OCI-LY7 (cell line): ENCODE data around the gene SH3RF1. TPM values are rescaled to one million over a fixed set of nuclear protein-coding genes. Genes with fewer than 3 reads are reported as not detected.
"Not testable (repeated sequence)": the region's sequence is repeated elsewhere in the genome, so short reads cannot be mapped to it uniquely, and the experiment has no call there.

Experiments
- BruUV-seq: library from RNA; stranded (reverse); fragments of 400-500 nt; replicated peaks from 2 replicates; lab custom pipeline; 2021; lab: Mats Ljungman, UMichigan
- CTCF ChIA-PET: fragments of 300-600 bp; sonication (Branson Sonifier 250); formaldehyde crosslinking; loops from one replicate; lab custom pipeline; 2022; ENCODE audit warnings: antibody characterized with exemption; ENCODE audit not compliant: unreplicated experiment; lab: Charles Lee
- POLR2A ChIA-PET: fragments of 300-600 bp; sonication (Branson Sonifier 250); formaldehyde crosslinking; loops from one replicate; lab custom pipeline; 2022; ENCODE audit warnings: antibody characterized with exemption; lab: Charles Lee
- DNase-seq: peaks from one replicate; pipeline ENCODE4 v3.0.0-alpha.2; 2015; ENCODE audit warnings: low spot score
- H2AFZ ChIP-seq: fragments of 200-600 bp; sonication (generic), shearing (Covaris generic); 2 replicates; pipeline ENCODE4 v1.6.1; 2014; ENCODE audit warnings: mild to moderate bottlenecking, antibody characterized with exemption, low read length, moderate library complexity
- H3K27ac ChIP-seq: fragments of 200-600 bp; sonication (generic); 2 replicates; pipeline ENCODE4 v1.5.1; 2014; ENCODE audit warnings: mixed run types, low read depth, mild to moderate bottlenecking, moderate library complexity, low read length, inconsistent platforms; ENCODE audit not compliant: poor library complexity, severe bottlenecking
- H3K36me3 ChIP-seq: fragments of 200-600 bp; sonication (generic); 2 replicates; pipeline ENCODE4 v1.6.1; 2014; ENCODE audit warnings: mild to moderate bottlenecking, antibody characterized with exemption, low read length, moderate library complexity, mixed read lengths; ENCODE audit not compliant: insufficient read depth
- H3K4me1 ChIP-seq: fragments of 200-600 bp; sonication (generic); 2 replicates; pipeline ENCODE4 v1.5.1; 2014; ENCODE audit warnings: mild to moderate bottlenecking, low read length; ENCODE audit not compliant: insufficient read depth, poor library complexity, severe bottlenecking
- H3K4me2 ChIP-seq: fragments of 200-600 bp; sonication (generic); 2 replicates; pipeline ENCODE4 v1.6.1; 2014; ENCODE audit warnings: mild to moderate bottlenecking, low read length
- H3K4me3 ChIP-seq: fragments of 200-600 bp; sonication (generic); 2 replicates; pipeline ENCODE4 v1.5.1; 2014; ENCODE audit warnings: mild to moderate bottlenecking, low read depth, low read length; ENCODE audit not compliant: poor library complexity, severe bottlenecking
- H3K79me2 ChIP-seq: fragments of 200-600 bp; sonication (generic); 2 replicates; pipeline ENCODE4 v1.6.1; 2016; ENCODE audit warnings: low read depth, mild to moderate bottlenecking, low read length, moderate library complexity, mixed read lengths; ENCODE audit not compliant: insufficient read depth
- H3K9me2 ChIP-seq: fragments of 200-600 bp; sonication (generic); 2 replicates; pipeline ENCODE4 v1.6.1; 2016; ENCODE audit warnings: mild to moderate bottlenecking, low read length, mixed read lengths; ENCODE audit not compliant: insufficient read depth
- H3K9me3 ChIP-seq: fragments of 200-600 bp; sonication (generic); 2 replicates; pipeline ENCODE4 v1.6.1; 2014; ENCODE audit warnings: mild to moderate bottlenecking, mixed run types, low read length, mixed read lengths
- H4K20me1 ChIP-seq: fragments of 200-600 bp; sonication (generic); 2 replicates; pipeline ENCODE4 v1.6.1; 2014; ENCODE audit warnings: mild to moderate bottlenecking, antibody characterized with exemption, low read length, moderate library complexity, mixed read lengths; ENCODE audit not compliant: insufficient read depth
- CTCF ChIP-seq: fragments of 200-600 bp; sonication (generic); conservative IDR thresholded peaks from 2 replicates; pipeline ENCODE4 v1.5.1; 2014; ENCODE audit warnings: mild to moderate bottlenecking, antibody characterized with exemption, low read length, moderate library complexity, mixed read lengths
- EZH2phosphoT487 ChIP-seq: fragments of 200-600 bp; sonication (generic); IDR thresholded peaks from 2 replicates; pipeline ENCODE4 v1.6.1; 2018; ENCODE audit warnings: low read depth, borderline replicate concordance, mild to moderate bottlenecking, mixed run types, antibody characterized with exemption, low read length, moderate library complexity, mixed read lengths
- intact Hi-C: fragments of 100-400 bp; cut with micrococcal nuclease; formaldehyde crosslinking; loops from one replicate; pipeline ENCODE4 v1.10.0; 2022; ENCODE audit not compliant: unreplicated experiment
- total RNA-seq, 2 experiments: library from RNA; depleted of rRNA in 1 of 2; stranded (reverse); fragments of >200 nt in 1 of 2; shearing (Covaris generic) in 1 of 2; gene quantifications; 2 replicates each; pipeline ENCODE4 v1.2.3, GENCODE V29; 2014 to 2022

SH3RF1 gene
- total RNA-seq, 2 experiments from 2014 or later = not detected

DNA sequence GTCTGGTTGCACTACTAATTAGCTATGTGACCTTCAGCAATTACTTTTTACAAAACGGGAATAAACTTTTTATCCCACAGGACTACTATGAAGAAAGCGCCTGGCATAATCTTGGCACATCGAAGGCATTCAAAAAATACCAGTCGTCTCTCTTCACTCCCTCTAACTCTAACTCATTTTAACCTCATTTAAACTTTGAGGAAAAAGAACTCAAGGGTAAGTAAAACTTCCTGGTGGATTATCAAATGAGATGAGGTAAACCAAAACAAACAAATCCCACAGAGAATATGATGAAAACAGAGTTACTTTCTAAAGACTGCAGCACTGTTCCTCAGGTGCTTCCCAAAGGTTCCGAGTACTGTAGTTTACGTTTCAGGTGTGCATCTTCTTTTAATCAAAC, 66.9 kb downstream of the SH3RF1 start:
- TF ChIP-seq EZH2phosphoT487 (no peak), CTCF (no peak)
- Histone ChIP-seq H3K9me2 (no peaks in the 10 kb centered on the region), H3K4me1 (no peaks in the 10 kb centered on the region), H3K9me3 (no peaks in the 10 kb centered on the region), H3K27ac (no peak overlapping the region), H3K4me2 (no peak overlapping the region), H3K36me3 (no peaks in the 10 kb centered on the region), H2AFZ (no peak overlapping the region), H4K20me1 (no peaks in the 10 kb centered on the region), H3K4me3 (no peak overlapping the region), H3K79me2 (no peaks in the 10 kb centered on the region)
- no peak for DNase-seq
- ChIA-PET POLR2A (no interaction called here), CTCF (no interaction called here)
- intact Hi-C loops = no loop called here
- no TSS peak for BruUV-seq

GRCh38 chr4:169203278-169203677, 67.5 kb downstream of the SH3RF1 start:
- H3K79me2 ChIP-seq, H3K4me2 ChIP-seq, H3K9me3 ChIP-seq, CTCF ChIA-PET, intact Hi-C loops, H2AFZ ChIP-seq, H3K36me3 ChIP-seq, H3K4me1 ChIP-seq, H3K27ac ChIP-seq, BruUV-seq, H4K20me1 ChIP-seq, H3K4me3 ChIP-seq, DNase-seq, H3K9me2 ChIP-seq: not testable (repeated sequence)
- POLR2A ChIA-PET = interaction anchor here (0.7 to 1.0 kb wide), 2 partner anchors 20 to 1937 kb away, joined by 3 to 4 read pairs; no protein-coding TSS in a partner anchor

DNA sequence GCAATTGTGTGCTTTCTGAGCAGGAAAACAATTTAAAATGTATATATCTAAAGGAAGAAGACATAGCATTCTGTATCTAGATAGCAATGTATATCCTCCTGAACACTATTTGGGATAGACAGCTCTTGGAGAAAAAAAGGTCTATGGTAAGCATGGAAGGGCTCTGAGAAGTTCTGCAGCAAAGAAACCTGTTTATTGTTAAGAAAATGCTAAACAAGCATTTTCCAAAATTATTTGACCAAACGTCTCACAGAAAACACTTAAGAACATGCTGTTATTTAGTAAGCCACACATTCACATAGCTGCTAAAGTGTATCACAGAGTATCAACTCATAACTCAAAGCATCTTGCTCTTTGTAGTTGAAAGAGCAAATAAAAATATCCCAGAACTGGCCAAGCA, 67.9 kb downstream of the SH3RF1 start:
- no peak for TF ChIP-seq EZH2phosphoT487
- H3K36me3 ChIP-seq = no peaks in the 10 kb centered on the region
- ChIA-PET POLR2A (interaction anchor here (0.7 to 1.0 kb wide), 3 partner anchors 19 to 1938 kb away, joined by 3 to 4 read pairs (median 3); no protein-coding TSS in a partner anchor), CTCF (no interaction called here)
- no peak for DNase-seq
- H2AFZ ChIP-seq = no peak overlapping the region
- H3K27ac ChIP-seq = no peak overlapping the region
- no peak overlapping the region for H3K4me2 ChIP-seq
- H3K79me2 ChIP-seq = no peaks in the 10 kb centered on the region
- H3K4me1 ChIP-seq = no peaks in the 10 kb centered on the region
- H3K9me3 ChIP-seq = no peaks in the 10 kb centered on the region
- no peaks in the 10 kb centered on the region for H3K9me2 ChIP-seq
- intact Hi-C loops = no loop called here
- no peaks in the 10 kb centered on the region for H4K20me1 ChIP-seq
- no peak overlapping the region for H3K4me3 ChIP-seq
- no TSS peak for BruUV-seq
